Neural crest cell (in vitro differentiated cells): Measurements from ENCODE around the gene WASF2. TPM values are rescaled to one million over a fixed set of nuclear protein-coding genes. Genes with fewer than 3 reads are reported as not detected.

Experiments
- DNase-seq: peaks from one replicate; pipeline ENCODE4 v3.0.0; 2021; ENCODE audit warnings: low read depth, mixed read lengths, low spot score
- H3K27ac Mint-ChIP-seq: one replicate; pipeline ENCODE4 v1.8.0; 2021; ENCODE audit warnings: mild to moderate bottlenecking, mixed read lengths; ENCODE audit not compliant: unreplicated experiment
- H3K27me3 Mint-ChIP-seq: 2 replicates; pipeline ENCODE4 v1.8.0; 2021; ENCODE audit warnings: low read depth, mild to moderate bottlenecking, mixed read lengths
- H3K36me3 Mint-ChIP-seq: 2 replicates; pipeline ENCODE4 v1.8.0; 2021; ENCODE audit warnings: low read depth, mild to moderate bottlenecking, mixed read lengths
- H3K4me1 Mint-ChIP-seq: 2 replicates; pipeline ENCODE4 v1.8.0; 2021; ENCODE audit warnings: mixed read lengths
- H3K4me3 Mint-ChIP-seq: one replicate; pipeline ENCODE4 v1.8.0; 2021; ENCODE audit warnings: mild to moderate bottlenecking, mixed read lengths
- H3K9me3 Mint-ChIP-seq: 2 replicates; pipeline ENCODE4 v1.8.0; 2021; ENCODE audit warnings: mixed read lengths
- total RNA-seq: library from RNA; stranded (reverse); gene quantifications from 2 replicates; pipeline ENCODE4 v1.2.1, GENCODE V29; 2021
- TF ChIP-seq, protein P1 (sequence below): fragments of 200-600 bp; sonication (generic); conservative IDR thresholded peaks from 2 replicates; pipeline ENCODE4 v1.5.0; 2021; ENCODE audit warnings: antibody characterized with exemption, mild to moderate bottlenecking

WASF2 gene
- total RNA-seq, 1 donor from 2014 or later = 81.9 TPM

DNA sequence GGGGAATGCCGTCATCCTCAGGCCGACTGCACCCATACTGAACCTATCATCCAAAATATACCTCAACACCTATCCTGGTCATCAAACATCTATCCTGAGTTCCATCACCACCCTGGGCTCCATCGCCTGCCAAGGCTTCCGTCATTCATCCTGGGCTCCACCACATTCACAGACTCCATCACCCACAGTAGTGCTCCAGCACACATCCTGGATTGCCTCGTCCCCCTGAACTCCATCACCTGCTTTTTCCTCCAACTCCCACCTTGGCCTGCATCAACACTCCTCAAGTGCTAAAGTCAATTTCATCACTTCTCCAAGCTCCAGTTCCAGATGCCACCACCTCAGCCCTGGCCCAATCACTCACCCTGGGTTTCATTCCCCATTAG is 131.0 kb downstream of the WASF2 start:
- H3K9me3 Mint-ChIP-seq = no peaks in the 10 kb centered on the region
- TF ChIP-seq, protein P1, sequence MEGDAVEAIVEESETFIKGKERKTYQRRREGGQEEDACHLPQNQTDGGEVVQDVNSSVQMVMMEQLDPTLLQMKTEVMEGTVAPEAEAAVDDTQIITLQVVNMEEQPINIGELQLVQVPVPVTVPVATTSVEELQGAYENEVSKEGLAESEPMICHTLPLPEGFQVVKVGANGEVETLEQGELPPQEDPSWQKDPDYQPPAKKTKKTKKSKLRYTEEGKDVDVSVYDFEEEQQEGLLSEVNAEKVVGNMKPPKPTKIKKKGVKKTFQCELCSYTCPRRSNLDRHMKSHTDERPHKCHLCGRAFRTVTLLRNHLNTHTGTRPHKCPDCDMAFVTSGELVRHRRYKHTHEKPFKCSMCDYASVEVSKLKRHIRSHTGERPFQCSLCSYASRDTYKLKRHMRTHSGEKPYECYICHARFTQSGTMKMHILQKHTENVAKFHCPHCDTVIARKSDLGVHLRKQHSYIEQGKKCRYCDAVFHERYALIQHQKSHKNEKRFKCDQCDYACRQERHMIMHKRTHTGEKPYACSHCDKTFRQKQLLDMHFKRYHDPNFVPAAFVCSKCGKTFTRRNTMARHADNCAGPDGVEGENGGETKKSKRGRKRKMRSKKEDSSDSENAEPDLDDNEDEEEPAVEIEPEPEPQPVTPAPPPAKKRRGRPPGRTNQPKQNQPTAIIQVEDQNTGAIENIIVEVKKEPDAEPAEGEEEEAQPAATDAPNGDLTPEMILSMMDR = no peak
- H3K27ac Mint-ChIP-seq = no peak overlapping the region

DNA sequence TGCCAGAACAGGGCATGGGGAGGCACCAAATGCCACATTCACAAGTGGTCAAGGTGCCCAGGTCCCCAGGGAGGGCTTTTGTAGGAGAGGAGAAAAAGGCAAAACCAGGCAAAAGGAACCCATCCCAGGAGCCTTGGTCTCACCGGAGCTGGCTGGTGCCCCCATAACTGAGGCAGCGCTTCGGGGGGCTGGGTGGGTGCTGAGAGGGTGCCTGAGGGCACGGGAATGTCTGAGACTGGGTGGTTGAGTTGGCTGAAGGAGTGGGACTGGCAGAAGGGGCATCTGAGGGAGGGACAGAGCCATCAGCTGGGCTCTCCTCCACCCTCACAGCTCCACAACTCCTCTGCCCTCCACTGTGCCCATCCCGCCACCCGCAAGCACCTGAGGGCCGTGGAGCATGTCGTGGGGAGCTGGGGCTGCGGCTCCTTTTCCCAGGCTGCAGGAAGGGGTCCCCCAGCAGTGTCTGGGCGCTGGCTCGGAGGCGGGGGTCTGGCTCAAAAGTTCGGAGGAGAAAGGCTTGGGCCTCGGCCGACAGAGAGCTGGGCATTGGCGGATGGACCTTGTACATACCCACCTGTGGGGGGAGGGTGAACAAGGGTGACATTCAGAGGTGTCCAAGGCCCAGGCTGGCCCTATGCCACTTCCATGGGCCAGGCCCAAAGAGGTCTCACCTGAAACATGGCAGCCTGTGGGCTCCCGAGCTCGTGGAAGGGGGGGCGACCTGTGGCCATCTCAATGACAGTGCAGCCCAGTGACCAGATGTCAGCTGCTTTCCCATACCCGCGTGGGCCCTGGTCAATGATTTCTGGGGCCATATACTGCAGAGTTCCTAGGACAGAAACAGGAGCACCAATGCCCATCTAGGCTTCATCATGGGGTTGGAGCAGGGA is 131.7 kb downstream of the WASF2 start:
- TF ChIP-seq, protein P1 = no peak
- Mint-ChIP-seq H3K4me3 (no peak overlapping the region), H3K27ac (no peak overlapping the region), H3K36me3 (no peaks in the 10 kb centered on the region), H3K4me1 (peaks cover 17% of the 10 kb centered on the region), H3K9me3 (no peaks in the 10 kb centered on the region), H3K27me3 (peaks cover 36% of the 10 kb centered on the region)
- DNase-seq = no peak

More for the DNA sequence above, 131.0 kb downstream of the WASF2 start:
- DNase-seq = no peak
- Mint-ChIP-seq H3K4me1 (peaks cover 21% of the 10 kb centered on the region), H3K4me3 (peak overlapping the region; percentile 59), H3K27me3 (peaks cover 36% of the 10 kb centered on the region), H3K36me3 (no peaks in the 10 kb centered on the region)

DNA sequence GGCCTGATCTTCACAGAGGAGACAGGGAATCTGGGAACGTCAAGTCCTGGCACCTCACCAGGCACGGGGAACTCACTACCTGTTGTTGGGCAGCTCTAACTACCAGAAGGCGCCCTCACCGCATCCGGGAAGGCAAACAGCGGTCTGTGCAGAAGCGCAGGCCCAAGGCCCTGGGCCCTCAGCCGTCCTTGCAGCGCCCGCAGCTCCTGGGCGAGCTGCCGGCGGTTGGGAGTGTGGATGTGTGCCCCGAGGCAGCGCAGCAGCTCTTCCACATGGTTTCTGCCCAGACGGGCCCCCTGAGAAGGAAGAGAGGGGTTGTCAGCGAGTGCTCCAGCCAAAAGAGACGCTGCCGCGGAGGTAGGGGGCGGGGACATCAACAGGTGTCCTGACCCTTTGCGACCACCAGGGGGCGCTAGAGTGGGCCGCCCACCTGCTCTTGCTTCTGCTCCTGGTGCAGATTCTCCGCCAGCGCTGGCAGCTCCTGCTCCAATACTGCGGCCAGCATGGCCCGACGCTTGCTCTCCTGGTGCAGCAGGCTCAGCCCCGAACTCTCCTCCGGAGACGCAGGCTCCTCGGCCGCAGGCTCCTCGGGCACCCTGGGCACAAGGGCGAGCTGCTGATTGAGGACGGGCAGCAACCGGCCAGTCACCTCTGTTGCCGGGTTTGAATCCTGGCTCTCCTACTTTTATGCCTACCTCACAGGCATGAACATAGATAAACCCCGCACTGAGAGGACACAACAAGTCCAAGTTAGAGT is 132.5 kb downstream of the WASF2 start:
- Mint-ChIP-seq H3K9me3 (no peaks in the 10 kb centered on the region), H3K27ac (no peak overlapping the region), H3K4me3 (peak overlapping the region; percentile 47), H3K4me1 (peaks cover 12% of the 10 kb centered on the region), H3K27me3 (peaks cover 36% of the 10 kb centered on the region), H3K36me3 (no peaks in the 10 kb centered on the region)
- TF ChIP-seq, protein P1 = peak; percentile 97
- DNase-seq = peak; percentile 67

DNA sequence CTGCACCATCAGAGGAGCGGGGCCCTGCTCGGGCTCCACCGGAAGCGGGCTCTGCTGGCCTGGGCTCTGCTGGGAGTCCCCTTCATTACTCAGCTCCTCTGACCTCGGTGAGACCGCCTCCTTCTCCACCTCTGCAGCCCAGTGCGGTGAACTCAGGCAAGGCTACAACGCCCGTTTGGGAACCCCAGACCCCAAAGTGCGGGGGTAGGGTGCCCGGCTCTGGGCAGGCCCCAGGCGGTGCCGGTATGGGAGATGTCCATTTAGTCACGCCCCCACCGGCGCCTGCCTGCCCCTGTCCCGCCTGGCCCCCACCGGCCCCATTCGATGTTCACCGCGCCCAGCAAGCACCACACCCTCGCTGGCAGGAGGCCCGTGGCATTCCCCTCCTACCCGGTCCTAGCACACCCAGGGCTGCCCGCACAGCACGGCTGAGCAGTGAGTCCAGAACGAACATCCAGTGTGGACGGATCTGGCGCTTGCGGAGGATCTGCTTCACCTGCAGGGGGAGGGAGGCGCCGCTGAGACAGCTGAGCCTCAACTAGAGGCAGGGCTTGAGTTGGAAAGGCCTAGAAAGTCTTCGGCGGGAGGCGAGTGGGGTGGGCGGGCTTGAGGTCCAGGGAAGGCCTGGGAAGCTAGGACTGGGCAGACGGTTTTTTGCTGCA is 133.2 kb downstream of the WASF2 start:
- Mint-ChIP-seq H3K4me3 (no peak overlapping the region), H3K27me3 (peaks cover 41% of the 10 kb centered on the region), H3K36me3 (no peaks in the 10 kb centered on the region), H3K4me1 (peaks cover 8% of the 10 kb centered on the region), H3K9me3 (no peaks in the 10 kb centered on the region), H3K27ac (no peak overlapping the region)
- TF ChIP-seq, protein P1 = no peak
- DNase-seq = no peak

DNA sequence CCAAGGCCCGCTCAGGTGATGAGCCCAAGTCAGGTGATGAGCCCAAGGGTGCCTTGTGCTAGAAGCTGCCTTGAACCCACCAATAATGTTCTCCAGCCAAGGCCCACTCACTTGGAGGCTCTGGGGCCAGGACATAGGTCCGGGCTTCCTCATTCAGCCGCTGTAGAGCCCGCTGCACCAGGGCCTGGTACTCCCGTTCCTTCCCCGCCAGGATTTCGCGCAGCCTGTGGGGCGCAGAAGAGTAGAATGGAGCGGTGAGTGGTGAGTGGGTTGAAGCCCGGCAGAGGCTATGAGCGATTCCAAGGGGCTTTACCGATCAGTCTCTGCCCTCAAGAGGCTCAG is 133.7 kb downstream of the WASF2 start:
- H3K27ac Mint-ChIP-seq = no peak overlapping the region
- H3K36me3 Mint-ChIP-seq = no peaks in the 10 kb centered on the region
- TF ChIP-seq, protein P1 = no peak
- peaks cover 13% of the 10 kb centered on the region for H3K4me1 Mint-ChIP-seq
- no peaks in the 10 kb centered on the region for H3K9me3 Mint-ChIP-seq
- DNase-seq = no peak
- no peak overlapping the region for H3K4me3 Mint-ChIP-seq
- H3K27me3 Mint-ChIP-seq = peaks cover 45% of the 10 kb centered on the region
